Esophagus muscularis mucosa (tissue), 4 donors: ENCODE results near the gene RIGI.
"Not testable (repeated sequence)": the region's sequence is repeated elsewhere in the genome, so short reads cannot be mapped to it uniquely, and the experiment has no call there.

ENCODE experiments used
- EP300 ChIP-seq: sonication (generic); formaldehyde crosslinking; IDR thresholded peaks from one replicate; pipeline ENCODE4 v1.6.1; 2017; ENCODE audit warnings: antibody characterized with exemption
- POLR2A ChIP-seq: fragments of 450-650 bp; IDR thresholded peaks from one replicate; pipeline ENCODE4 v1.6.1; 2017; ENCODE audit warnings: antibody characterized with exemption, moderate library complexity, mild to moderate bottlenecking, low read depth
- POLR2AphosphoS5 ChIP-seq, 2 donors: sonication (generic); formaldehyde crosslinking; IDR thresholded peaks; one replicate each; pipeline ENCODE4 v1.6.1; 2017; ENCODE audit warnings: antibody characterized with exemption in 2 of 2
- TF ChIP-seq, protein P1 (sequence below), 3 experiments: fragments of 200-600 bp in 2 of 3; fragments of 450-650 bp in 1 of 3; sonication (generic) in 2 of 3; IDR thresholded peaks; one replicate each; pipeline ENCODE4 v1.5.1; 2017 to 2019; ENCODE audit warnings: antibody characterized with exemption in 3 of 3, mild to moderate bottlenecking in 2 of 3, moderate library complexity in 1 of 3

DNA sequence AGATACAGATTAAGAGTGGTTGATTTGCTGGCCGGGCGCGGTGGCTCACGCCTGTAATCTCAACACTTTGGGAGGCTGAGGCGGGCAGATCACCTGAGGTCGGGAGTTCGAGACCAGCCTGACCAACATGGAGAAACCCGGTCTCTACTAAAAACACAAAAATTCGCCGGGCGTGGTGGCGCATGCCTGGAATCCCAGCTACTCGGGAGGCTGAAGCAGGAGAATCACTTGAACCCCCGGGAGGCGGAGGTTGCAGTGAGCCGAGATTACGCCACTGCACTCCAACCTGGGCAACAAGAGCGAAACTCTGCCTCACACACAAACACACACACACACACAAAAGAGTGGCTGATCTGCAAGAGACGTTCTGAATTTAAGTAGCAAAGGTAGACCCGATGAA, 22.2 kb upstream of the RIGI start:
- not testable (repeated sequence) for TF ChIP-seq POLR2A; POLR2AphosphoS5 (IDR thresholded peaks at IDR 0.05); EP300
- TF ChIP-seq, protein P1, sequence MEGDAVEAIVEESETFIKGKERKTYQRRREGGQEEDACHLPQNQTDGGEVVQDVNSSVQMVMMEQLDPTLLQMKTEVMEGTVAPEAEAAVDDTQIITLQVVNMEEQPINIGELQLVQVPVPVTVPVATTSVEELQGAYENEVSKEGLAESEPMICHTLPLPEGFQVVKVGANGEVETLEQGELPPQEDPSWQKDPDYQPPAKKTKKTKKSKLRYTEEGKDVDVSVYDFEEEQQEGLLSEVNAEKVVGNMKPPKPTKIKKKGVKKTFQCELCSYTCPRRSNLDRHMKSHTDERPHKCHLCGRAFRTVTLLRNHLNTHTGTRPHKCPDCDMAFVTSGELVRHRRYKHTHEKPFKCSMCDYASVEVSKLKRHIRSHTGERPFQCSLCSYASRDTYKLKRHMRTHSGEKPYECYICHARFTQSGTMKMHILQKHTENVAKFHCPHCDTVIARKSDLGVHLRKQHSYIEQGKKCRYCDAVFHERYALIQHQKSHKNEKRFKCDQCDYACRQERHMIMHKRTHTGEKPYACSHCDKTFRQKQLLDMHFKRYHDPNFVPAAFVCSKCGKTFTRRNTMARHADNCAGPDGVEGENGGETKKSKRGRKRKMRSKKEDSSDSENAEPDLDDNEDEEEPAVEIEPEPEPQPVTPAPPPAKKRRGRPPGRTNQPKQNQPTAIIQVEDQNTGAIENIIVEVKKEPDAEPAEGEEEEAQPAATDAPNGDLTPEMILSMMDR (IDR thresholded peaks at IDR 0.05): not testable (repeated sequence)
